Upper lobe of left lung (tissue), 4 donors: ENCODE results near the gene PBLD.

ENCODE experiments used
- EP300 ChIP-seq, 4 donors: sonication (generic); formaldehyde crosslinking; IDR thresholded peaks; one replicate each; pipeline ENCODE4 v1.5.1; 2017; ENCODE audit warnings: antibody characterized with exemption in 4 of 4, control low read depth in 2 of 4
- POLR2A ChIP-seq, 4 donors: fragments of 450-650 bp; IDR thresholded peaks; one replicate each; pipeline ENCODE4 v1.5.1; 2016 to 2017; ENCODE audit warnings: antibody characterized with exemption in 4 of 4, mild to moderate bottlenecking in 2 of 4

- TF ChIP-seq EP300 (IDR thresholded peaks at IDR 0.05) (no peak), POLR2A (IDR thresholded peaks at IDR 0.05) (no peak)
Measured at GRCh38 chr10:68251625-68252495, 80.9 kb downstream of the PBLD start.
